HepG2 (cell line): ENCODE measurements around the gene SLFN12L.

Source experiments
- CTCF ChIP-seq: sonication (generic); formaldehyde crosslinking; IDR thresholded peaks from 2 replicates; pipeline ENCODE4 v1.5.0; 2020; ENCODE audit warnings: mild to moderate bottlenecking, missing genetic modification reagents, moderate library complexity
- IRF1 ChIP-seq: sonication (generic); formaldehyde crosslinking; IDR thresholded peaks from 2 replicates; pipeline ENCODE4 v1.4.0; 2020; ENCODE audit warnings: low read depth, mild to moderate bottlenecking, missing genetic modification reagents
- POLR2A ChIP-seq, 2 experiments: IDR thresholded peaks; 2 replicates each; pipeline ENCODE4 v1.6.1; 2011; ENCODE audit warnings: low read depth in 2 of 2, low read length in 2 of 2, mild to moderate bottlenecking in 1 of 2, moderate library complexity in 1 of 2; ENCODE audit not compliant: insufficient read depth in 1 of 2
- RBM22 ChIP-seq: fragments of 200-400 bp; formaldehyde crosslinking; optimal IDR thresholded peaks from 2 replicates; pipeline ENCODE3; 2017; ENCODE audit warnings: mild to moderate bottlenecking, low read length, moderate library complexity
- RFX5 ChIP-seq: IDR thresholded peaks from 2 replicates; pipeline ENCODE4 v1.6.1; 2011; ENCODE audit warnings: low read depth, low read length, improper control_type of control experiment
- ZNF253 ChIP-seq: sonication (generic); formaldehyde crosslinking; IDR thresholded peaks from 2 replicates; pipeline ENCODE4 v1.8.0; 2022; ENCODE audit warnings: mild to moderate bottlenecking, missing genetic modification reagents, borderline replicate concordance
- ZNF512 ChIP-seq: sonication (generic); formaldehyde crosslinking; IDR thresholded peaks from 2 replicates; pipeline ENCODE4 v1.4.0; 2020; ENCODE audit warnings: mild to moderate bottlenecking, missing genetic modification reagents
- ZNF639 ChIP-seq: conservative IDR thresholded peaks from 2 replicates; pipeline ENCODE4 v1.6.1; 2018; ENCODE audit warnings: missing genetic modification reagents

GRCh38 chr17:35542990-35543389 lies 5.5 kb upstream of the SLFN12L start:
- TF ChIP-seq ZNF512 (CRISPR knock-in tag) (no peak), ZNF639 (CRISPR knock-in tag) (no peak), RFX5 (no peak), CTCF (CRISPR knock-in tag) (no peak), RBM22 (no peak), ZNF253 (CRISPR knock-in tag) (no peak), POLR2A (IDR thresholded peaks at IDR 0.05; ENCODE audit: insufficient read depth in 1 of 2, low read depth in 2 of 2, low read length in 2 of 2) (no peak), IRF1 (CRISPR knock-in tag) (no peak)
